ENCODE results near the gene VWA1.
A peak's percentile ranks its signal among the peaks of the same experiment; 100 is the strongest.
"Not testable (repeated sequence)": the region's sequence is repeated elsewhere in the genome, so short reads cannot be mapped to it uniquely, and the experiment has no call there.

Gene VWA1

GRCh38 chr1:1461721-1462317 lies 26.3 kb downstream of the VWA1 start:
- DNase-seq: no peak

- peak; percentile 53 for DNase-seq
These were observed 27.0 kb downstream of the VWA1 start for GRCh38 chr1:1462318-1462966.

GRCh38 chr1:1463312-1463711 lies 27.8 kb downstream of the VWA1 start:
- DNase-seq: no peak

- DNase-seq: not testable (repeated sequence)
These were observed 32.9 kb downstream of the VWA1 start for GRCh38 chr1:1468196-1468985.

- DNase-seq: peak; percentile 63
These were observed 35.3 kb downstream of the VWA1 start for GRCh38 chr1:1470626-1471388.

GRCh38 chr1:1471389-1472052 lies 36.0 kb downstream of the VWA1 start, which contains the start of gene ATAD3B:
Gene ATAD3B (plus strand): TSS chr1:1471765. CDS start chr1:1471885, 120 bp downstream.
- DNase-seq: peak; percentile 89

- not testable (repeated sequence) for DNase-seq
These were observed 36.8 kb downstream of the VWA1 start for GRCh38 chr1:1472053-1472876.

- DNase-seq: not testable (repeated sequence)
These were observed 40.5 kb downstream of the VWA1 start for GRCh38 chr1:1476011-1476410.

GRCh38 chr1:1477206-1477605 lies 41.7 kb downstream of the VWA1 start:
- no peak for DNase-seq

GRCh38 chr1:1479547-1480487 lies 44.3 kb downstream of the VWA1 start:
- no peak for DNase-seq

- not testable (repeated sequence) for DNase-seq
These were observed 45.0 kb downstream of the VWA1 start for GRCh38 chr1:1480488-1480867.

- DNase-seq: not testable (repeated sequence)
These were observed 46.3 kb downstream of the VWA1 start for GRCh38 chr1:1481811-1482210.

GRCh38 chr1:1482856-1483255 lies 47.4 kb downstream of the VWA1 start:
- no peak for DNase-seq

- no peak for DNase-seq
These were observed 48.2 kb downstream of the VWA1 start for GRCh38 chr1:1483714-1484113.

- not testable (repeated sequence) for DNase-seq
These were observed 49.7 kb downstream of the VWA1 start for GRCh38 chr1:1484976-1485750.

GRCh38 chr1:1485755-1486317 lies 50.3 kb downstream of the VWA1 start:
- peak; percentile 15 for DNase-seq

- DNase-seq: no peak
These were observed 52.2 kb downstream of the VWA1 start for GRCh38 chr1:1487701-1488100.

- no peak for DNase-seq
These were observed 53.7 kb downstream of the VWA1 start for GRCh38 chr1:1489231-1489630.

GRCh38 chr1:1489861-1490260 lies 54.4 kb downstream of the VWA1 start:
- no peak for DNase-seq

Measured in DMS79 (cell line).